ENCODE data around the gene SLC2A9.
"Not testable (repeated sequence)": the region's sequence is repeated elsewhere in the genome, so short reads cannot be mapped to it uniquely, and the experiment has no call there.

Gene SLC2A9

GRCh38 chr4:9994246-9994847 lies 26.9 kb downstream of the SLC2A9 start:
- no peak for DNase-seq

- DNase-seq, result no peak
Measured at GRCh38 chr4:9989918-9990635, 31.2 kb downstream of the SLC2A9 start.

DNA sequence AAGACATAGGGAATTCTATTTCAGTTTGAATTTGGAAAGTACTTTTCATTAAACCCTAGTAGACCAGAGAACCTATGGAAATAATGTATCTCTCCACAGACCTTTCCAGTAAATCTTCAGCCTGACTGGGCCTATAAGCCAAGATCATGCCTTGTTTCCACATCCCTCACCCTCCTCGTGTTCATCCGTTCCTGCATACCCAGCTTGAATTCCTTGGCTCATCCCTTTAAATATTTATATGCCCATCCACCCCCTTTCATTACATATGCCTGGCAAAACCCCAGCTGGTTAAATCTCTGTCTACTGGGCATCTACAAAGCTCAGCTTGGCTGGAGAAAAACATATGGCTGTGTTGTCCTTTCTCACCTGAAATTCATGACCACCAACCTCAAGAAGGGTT lies 32.4 kb downstream of the SLC2A9 start:
- DNase-seq, result no peak

GRCh38 chr4:9988363-9988749 lies 32.9 kb downstream of the SLC2A9 start:
- no peak for DNase-seq

DNA sequence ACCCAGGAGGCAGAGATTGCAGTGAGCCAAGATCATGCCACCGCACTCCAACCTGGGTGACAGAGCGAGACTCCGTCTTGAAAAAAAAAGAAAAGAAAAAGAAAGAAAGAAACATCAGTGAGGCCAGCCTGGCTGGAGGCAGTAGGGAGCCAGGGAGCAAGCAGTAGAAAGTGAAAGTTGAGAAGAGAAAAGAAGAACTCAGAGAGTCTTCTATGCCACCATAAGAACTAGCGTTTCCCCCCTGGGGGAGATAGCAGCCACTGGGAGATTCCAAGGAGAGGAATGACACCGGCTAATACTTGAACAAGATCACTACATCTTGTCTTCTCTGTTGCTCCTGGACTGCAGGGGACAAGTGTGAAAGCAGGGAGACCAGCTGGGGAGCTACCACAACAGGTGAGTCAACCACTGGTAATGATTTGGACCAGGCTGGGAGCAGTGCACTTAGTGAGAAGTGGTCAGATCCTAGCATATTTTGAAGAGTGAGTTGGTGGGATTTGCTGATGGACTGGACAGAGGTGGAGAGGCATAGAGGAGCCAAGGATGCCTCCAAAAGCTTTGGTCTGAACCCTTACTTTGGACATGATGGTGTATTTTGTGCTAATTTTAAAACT lies 33.4 kb downstream of the SLC2A9 start:
- no peak for DNase-seq

DNA sequence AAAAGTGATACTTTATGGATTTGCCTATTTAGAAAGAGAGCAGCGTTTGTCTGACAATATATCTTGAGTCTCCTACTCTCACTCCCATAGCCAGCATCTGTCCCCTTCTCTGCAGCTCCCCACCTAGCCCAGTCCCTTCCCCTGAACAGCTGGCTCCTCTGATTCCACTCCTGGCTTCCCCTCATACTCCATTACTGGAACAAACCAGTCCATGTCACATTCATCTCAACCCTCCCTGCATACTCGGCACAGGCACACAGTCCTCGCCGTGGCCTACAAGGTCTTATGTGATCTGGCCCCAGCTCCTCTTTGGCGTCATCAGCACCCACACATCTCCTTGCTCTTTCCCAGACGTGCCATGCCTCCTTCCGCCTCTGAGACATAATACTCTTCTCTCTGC lies 36.7 kb downstream of the SLC2A9 start:
- no peak for DNase-seq

DNA sequence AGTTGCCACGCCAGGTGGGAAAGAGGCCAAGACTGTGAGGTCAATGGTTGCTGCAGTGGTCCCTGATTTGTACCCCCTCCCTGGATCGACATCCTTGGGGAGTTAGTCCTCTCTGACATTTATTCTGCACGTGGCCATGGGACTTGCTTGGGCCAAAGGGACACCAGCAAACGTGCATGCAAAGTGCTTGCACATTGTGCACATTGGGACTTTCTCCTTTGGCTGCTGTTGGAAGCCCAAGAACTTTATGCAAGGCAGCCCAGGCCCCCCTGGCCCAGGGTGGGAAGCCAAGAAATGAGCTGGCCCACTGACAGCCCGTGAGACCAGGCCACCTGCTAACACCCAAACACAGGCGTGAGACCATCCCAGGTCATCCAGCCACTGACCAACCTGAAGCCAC lies 38.1 kb downstream of the SLC2A9 start:
- DNase-seq, result no peak

- not testable (repeated sequence) for DNase-seq
Measured at GRCh38 chr4:9981899-9982298, 39.4 kb downstream of the SLC2A9 start.

GRCh38 chr4:9980898-9981297 lies 40.4 kb downstream of the SLC2A9 start:
- DNase-seq, result no peak

DNA sequence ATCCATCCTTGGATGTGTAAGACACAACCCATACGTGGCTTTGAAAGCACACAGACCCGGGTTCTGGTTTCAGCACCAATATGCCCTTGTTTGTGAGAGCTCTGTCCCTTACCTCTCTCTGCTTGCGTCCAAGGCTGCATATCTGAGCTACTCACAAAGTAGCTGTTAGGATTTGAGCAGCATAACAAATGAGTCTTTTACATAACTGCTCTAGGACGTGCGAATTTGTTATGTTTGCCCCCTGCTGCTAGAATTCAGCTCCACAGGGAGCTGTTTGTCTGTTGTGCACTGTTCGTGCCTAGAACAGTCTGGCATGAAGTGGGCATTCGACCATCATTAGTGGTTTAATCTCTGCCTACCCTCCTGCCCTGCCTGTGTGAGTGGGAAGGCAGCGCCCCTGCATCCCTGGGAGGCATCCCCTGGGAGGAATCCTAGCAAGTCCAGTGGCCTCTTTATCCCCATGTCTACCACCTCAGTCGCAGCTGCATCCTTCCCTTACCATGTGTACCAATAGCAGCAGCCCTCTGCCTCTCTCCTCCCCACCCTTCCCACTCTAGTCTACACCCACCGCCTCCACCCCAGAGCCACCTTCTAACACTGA lies 42.1 kb downstream of the SLC2A9 start:
- DNase-seq, result no peak

DNA sequence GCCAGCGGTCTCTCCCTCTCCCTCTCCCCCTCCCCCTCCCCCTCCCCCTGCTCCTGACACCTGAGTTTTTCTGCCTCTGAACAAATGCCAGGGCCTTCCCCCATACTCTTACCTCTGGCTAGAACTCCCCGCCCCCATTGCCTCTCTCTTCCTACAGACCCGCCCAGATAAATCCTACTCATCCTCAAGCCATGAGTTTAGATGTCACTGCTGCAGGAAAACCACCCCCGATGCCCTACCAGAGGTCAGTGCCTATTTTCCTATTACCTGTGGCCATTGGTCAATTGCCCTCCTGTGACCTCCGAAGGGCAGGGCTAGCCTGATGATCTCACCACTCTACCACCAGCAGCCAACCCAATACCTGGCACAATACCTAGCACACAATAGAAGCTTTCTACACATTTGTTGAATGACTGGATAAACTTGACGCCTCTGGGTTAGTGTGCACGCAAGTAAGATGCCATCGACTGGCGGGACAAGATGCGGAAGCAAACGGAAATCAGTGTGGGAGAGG lies 43.7 kb downstream of the SLC2A9 start:
- DNase-seq, result no peak

GRCh38 chr4:9976781-9977180 lies 44.5 kb downstream of the SLC2A9 start:
- DNase-seq, result no peak

- DNase-seq, result no peak
Measured at GRCh38 chr4:9976293-9976692, 45.0 kb downstream of the SLC2A9 start.

DNA sequence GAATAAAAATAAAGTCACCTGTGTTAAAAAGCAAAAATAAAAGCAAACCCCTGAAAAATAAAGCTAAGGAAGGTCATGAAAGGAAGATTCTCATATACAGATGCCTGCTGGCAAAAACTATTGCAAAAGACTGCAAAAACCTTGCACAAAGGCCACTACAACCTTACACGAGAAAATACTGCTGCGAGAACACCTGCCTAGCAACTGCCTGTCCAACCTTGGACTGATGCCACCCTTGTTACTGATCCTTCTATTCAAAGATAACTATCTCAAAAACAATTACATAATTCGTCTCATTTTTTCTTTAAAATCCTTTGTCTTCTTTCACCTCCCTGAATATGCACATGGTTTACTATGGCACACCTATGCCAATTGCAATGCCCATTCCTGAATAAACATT lies 49.6 kb downstream of the SLC2A9 start:
- no peak for DNase-seq

- DNase-seq, result no peak
Measured at GRCh38 chr4:9970399-9971011, 50.8 kb downstream of the SLC2A9 start.

GRCh38 chr4:9969526-9970398 lies 51.5 kb downstream of the SLC2A9 start:
- DNase-seq, result no peak

DNA sequence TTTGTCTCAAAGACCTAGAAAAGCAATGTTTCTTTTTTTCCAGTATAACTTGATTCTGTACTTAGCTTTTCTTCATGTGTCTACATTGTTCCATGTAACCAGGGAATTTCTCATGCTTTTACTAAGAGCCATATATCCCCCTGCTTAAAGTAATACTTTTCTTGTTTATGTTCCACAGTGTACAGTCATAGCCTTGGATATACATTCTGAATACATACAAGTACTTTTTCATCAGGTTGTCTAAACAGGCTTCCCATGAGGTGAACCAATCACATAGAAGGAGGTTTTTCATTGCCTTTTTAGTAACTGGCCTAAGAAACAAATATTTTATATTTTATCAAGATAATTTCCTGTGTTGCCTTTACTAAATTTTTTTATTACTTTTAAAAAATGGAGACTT lies 52.8 kb downstream of the SLC2A9 start:
- no peak for DNase-seq

GRCh38 chr4:9964879-9965278 lies 56.4 kb downstream of the SLC2A9 start:
- no peak for DNase-seq

DNA sequence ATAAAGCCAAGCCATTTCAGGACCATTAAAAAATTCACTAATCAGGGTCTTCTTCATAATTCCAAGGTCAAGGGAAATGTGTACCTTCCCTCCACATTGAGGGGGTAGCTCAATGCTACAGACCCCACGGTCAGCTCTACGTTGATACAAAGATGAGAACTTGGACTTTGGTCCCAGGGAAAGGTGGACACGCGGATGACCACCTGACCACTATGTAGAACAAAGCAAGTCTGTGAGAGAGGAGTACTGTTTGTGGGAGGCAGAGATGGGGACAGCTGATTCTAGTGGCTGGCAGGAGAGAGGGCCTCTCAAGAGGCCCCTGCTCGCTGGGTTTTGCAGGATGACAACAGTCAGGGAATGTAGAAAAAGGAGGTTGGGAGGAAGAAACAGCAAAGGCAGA lies 58.0 kb downstream of the SLC2A9 start:
- DNase-seq, result no peak

DNA sequence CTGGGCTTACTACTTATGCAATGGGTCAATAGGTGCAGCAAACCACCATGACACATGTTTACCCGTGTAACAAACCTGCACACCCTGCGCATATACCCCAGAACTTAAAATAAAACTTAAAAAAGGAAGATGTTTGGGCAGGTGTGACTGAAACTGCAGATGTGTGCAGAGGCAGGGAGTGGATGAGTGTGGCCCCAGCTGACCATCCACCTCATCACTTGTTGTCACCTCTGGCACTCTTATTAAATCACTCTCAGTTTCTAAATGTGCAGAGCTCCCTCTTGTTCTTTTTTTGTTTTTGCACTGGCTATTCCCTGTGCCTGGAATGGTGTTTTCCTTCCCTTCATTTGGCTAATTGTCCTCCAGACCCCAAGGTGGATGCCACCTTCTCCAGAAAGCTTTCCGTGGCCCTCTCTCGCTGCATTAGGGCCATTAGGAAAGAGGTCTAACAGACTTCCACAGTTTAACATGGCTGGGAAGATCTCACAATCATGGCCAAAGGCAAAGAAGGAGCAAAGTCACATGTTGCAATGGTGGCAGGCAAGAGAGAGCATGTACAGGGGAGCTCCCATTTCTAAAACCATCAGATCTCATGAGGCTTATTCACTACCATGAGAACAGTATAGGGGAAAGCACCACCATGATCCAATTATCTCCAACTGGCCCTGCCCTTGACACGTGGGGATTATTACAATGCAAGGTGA lies 58.5 kb downstream of the SLC2A9 start:
- DNase-seq, result no peak

GRCh38 chr4:9954468-9954867 lies 66.8 kb downstream of the SLC2A9 start:
- no peak for DNase-seq

GRCh38 chr4:9953089-9953488 lies 68.2 kb downstream of the SLC2A9 start:
- DNase-seq, result no peak

Data from activated CD8-positive, alpha-beta memory T cell treated with anti-CD3 and anti-CD28 coated beads, Interleukin-2, amount 50 U/mL, for 48 hours (primary cell).